ENCODE results near the gene CPT2. TPM values are rescaled to one million over a fixed set of nuclear protein-coding genes. Genes with fewer than 3 reads are reported as not detected.

Gene CPT2
- total and polyA plus RNA-seq, 2 of the 4 experiments (the other 2 are of a cell fraction) = 15.8 to 16.0 TPM

DNA sequence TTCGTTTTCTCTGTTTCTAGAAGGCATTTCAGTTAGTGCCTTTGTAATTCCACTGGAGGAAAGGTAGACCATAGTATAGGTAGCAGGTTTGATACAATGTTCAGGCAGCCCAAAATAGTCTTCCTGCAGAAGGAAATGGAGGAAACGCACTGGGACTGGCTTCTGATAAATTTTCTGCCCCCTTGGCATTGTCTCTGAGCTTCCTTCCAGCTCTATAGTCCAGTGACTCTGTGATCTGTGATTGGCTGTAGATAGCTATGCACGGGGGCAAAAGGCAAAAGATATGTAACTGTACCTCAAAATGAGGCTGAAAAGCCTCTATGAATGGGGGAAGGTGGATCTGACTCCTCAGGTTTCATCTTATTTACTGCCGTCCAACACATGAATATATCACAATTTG is 47.5 kb downstream of the CPT2 start:
- Histone ChIP-seq H4K8ac (ENCODE audit: low read depth in 2 of 2, low read length in 2 of 2) (no peak overlapping the region), H3K23ac (ENCODE audit: low read depth, low read length) (no peak overlapping the region), H3K14ac (replicated peaks; ENCODE audit: low read depth, low read length) (no peak overlapping the region), H2AFZ (replicated peaks; ENCODE audit: low read length, poor library complexity) (no peak overlapping the region), H3K79me1 (ENCODE audit: low read depth in 1 of 2, low read length in 2 of 2) (peaks cover 0 to 1% of the 10 kb centered on the region in 2 experiments; a peak in 1 of 4 replicates), H3K4me3 (ENCODE audit: insufficient read depth, low read depth, low read length) (no peak overlapping the region), H3K9me3 (ENCODE audit: control insufficient read depth, insufficient read depth, low read length) (no peaks in the 10 kb centered on the region), H3K18ac (ENCODE audit: low read depth, low read length) (no peak overlapping the region), H2AK5ac (ENCODE audit: low read depth, low read length) (no peak overlapping the region), H3K4me2 (ENCODE audit: low read depth, low read length) (no peak overlapping the region), H3K9me1 (ENCODE audit: insufficient read depth, low read length) (peaks cover 6% of the 10 kb centered on the region), H2BK5ac (ENCODE audit: low read depth, low read length, poor library complexity, severe bottlenecking) (no peak overlapping the region), H2BK120ac (ENCODE audit: low read depth, low read length) (no peak overlapping the region), H2BK15ac (ENCODE audit: low read depth, low read length) (no peak overlapping the region), H3K9ac (ENCODE audit: low read depth, low read length) (no peak overlapping the region), H2BK20ac (ENCODE audit: low read depth, low read length) (0 out of 2 replicates have a peak overlapping the region, but pooled peaks have one; percentile 7), H3K27me3 (ENCODE audit: control insufficient read depth, insufficient read depth, low read length) (no peaks in the 10 kb centered on the region), H4K5ac (ENCODE audit: low read depth, low read length) (no peak overlapping the region), H3K27ac (ENCODE audit: insufficient read depth, low read length) (no peak overlapping the region), H3K4me1 (ENCODE audit: control insufficient read depth, insufficient read depth, low read length) (peaks cover 8% of the 10 kb centered on the region), H3K4ac (ENCODE audit: low read depth, low read length) (peak overlapping the region; percentile 15; the same call in 1 of the 2 replicates), H3K56ac (ENCODE audit: extremely low read depth, insufficient read depth, low read length) (no peak overlapping the region), H4K91ac (ENCODE audit: insufficient read depth, low read depth, low read length) (0 out of 2 replicates have a peak overlapping the region, but pooled peaks have one; percentile 0), H2AK9ac (replicated peaks; ENCODE audit: low read depth, low read length, poor library complexity) (no peak overlapping the region), H3K36me3 (ENCODE audit: control insufficient read depth, insufficient read depth, low read length) (no peaks in the 10 kb centered on the region), H4K20me1 (ENCODE audit: insufficient read depth, low read length) (no peaks in the 10 kb centered on the region)
- CTCF ChIA-PET = no interaction called here
- TF ChIP-seq RFX5 (IDR thresholded peaks at IDR 0.05; ENCODE audit: low read depth, low read length) (no peak), MAZ (IDR thresholded peaks at IDR 0.05; ENCODE audit: borderline replicate concordance, low read depth, low read length) (no peak), POLR2A (IDR thresholded peaks at IDR 0.05; ENCODE audit: low read depth, low read length) (no peak), MXI1 (IDR thresholded peaks at IDR 0.05; ENCODE audit: borderline replicate concordance, low read depth, low read length) (no peak), BHLHE40 (IDR thresholded peaks at IDR 0.05; ENCODE audit: low read depth, low read length) (no peak), MAFK (IDR thresholded peaks at IDR 0.05; ENCODE audit: low read depth, low read length) (no peak), SMC3 (IDR thresholded peaks at IDR 0.05; ENCODE audit: low read depth, low read length) (no peak), NFE2L2 (IDR thresholded peaks at IDR 0.05; ENCODE audit: low read depth, low read length) (no peak)
- TF ChIP-seq, protein P1, sequence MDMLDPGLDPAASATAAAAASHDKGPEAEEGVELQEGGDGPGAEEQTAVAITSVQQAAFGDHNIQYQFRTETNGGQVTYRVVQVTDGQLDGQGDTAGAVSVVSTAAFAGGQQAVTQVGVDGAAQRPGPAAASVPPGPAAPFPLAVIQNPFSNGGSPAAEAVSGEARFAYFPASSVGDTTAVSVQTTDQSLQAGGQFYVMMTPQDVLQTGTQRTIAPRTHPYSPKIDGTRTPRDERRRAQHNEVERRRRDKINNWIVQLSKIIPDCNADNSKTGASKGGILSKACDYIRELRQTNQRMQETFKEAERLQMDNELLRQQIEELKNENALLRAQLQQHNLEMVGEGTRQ (IDR thresholded peaks at IDR 0.05; ENCODE audit: low read depth, low read length) = no peak
- TF ChIP-seq, protein P2, sequence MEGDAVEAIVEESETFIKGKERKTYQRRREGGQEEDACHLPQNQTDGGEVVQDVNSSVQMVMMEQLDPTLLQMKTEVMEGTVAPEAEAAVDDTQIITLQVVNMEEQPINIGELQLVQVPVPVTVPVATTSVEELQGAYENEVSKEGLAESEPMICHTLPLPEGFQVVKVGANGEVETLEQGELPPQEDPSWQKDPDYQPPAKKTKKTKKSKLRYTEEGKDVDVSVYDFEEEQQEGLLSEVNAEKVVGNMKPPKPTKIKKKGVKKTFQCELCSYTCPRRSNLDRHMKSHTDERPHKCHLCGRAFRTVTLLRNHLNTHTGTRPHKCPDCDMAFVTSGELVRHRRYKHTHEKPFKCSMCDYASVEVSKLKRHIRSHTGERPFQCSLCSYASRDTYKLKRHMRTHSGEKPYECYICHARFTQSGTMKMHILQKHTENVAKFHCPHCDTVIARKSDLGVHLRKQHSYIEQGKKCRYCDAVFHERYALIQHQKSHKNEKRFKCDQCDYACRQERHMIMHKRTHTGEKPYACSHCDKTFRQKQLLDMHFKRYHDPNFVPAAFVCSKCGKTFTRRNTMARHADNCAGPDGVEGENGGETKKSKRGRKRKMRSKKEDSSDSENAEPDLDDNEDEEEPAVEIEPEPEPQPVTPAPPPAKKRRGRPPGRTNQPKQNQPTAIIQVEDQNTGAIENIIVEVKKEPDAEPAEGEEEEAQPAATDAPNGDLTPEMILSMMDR (conservative IDR thresholded peaks at IDR 0.05; ENCODE audit: low read depth, low read length) = no peak
- intact Hi-C loops (cut with micrococcal nuclease) (no loop called here), dilution Hi-C loops (cut with HindIII; ENCODE audit: low sequenced_read_pairs, unreplicated experiment) (no loop called here), in situ Hi-C loops (cut with MboI; ENCODE audit: low sequenced_read_pairs) (no loop called here)
- DNase-seq = no peak
- BruUV-seq (replicated peaks) = no TSS peak
- POLR2A ChIA-PET (ENCODE audit: unreplicated experiment) = no interaction called here
- ATAC-seq (ENCODE audit: low read depth) = no peak
- no CpG with 5 or more reads among the region's 4 CpGs for WGBS, 2 experiments (ENCODE audit: extremely low coverage in 2 of 2, insufficient read length in 1 of 2)
